ENCODE measurements around the gene PDZD2.

The PDZD2 gene

DNA sequence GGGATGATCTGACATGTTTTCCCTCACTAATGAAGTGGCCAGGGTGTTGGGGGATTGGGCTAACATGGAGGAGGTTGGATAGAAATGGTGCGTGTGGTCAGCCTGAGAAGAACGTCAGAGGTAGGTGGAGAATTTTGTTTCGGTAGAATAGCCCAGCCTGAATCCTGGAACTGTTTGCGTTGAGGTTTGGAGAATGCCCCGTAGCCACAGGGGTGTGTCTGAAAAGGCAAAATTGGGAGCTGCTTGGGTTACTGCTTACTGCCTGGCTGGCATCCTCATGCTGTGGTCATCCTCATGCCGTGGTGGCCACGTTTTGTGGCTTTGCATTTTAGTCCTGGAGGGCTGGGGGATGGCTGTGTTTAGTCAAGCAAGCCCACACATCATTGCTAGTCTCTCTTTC lies 298.3 kb downstream of the PDZD2 start:
- Histone ChIP-seq H3K36me3 (replicated peaks; ENCODE audit: low read depth, low read length) (no peaks in the 10 kb centered on the region), H2AFZ (ENCODE audit: low read depth, low read length) (no peak overlapping the region), H3K27me3 (ENCODE audit: low read depth, low read length) (no peaks in the 10 kb centered on the region), H3K4me2 (ENCODE audit: low read length) (no peak overlapping the region), H3K4me1 (ENCODE audit: low read length) (no peaks in the 10 kb centered on the region), H3K9ac (ENCODE audit: low read length) (no peak overlapping the region), H3K27ac (ENCODE audit: low read length) (no peak overlapping the region), H3K4me3 (ENCODE audit: low read length) (no peak overlapping the region), H3K9me3 (ENCODE audit: insufficient read depth, low read length) (no peaks in the 10 kb centered on the region), H4K20me1 (ENCODE audit: insufficient read depth, low read length) (no peaks in the 10 kb centered on the region), H3K79me2 (ENCODE audit: low read length) (no peaks in the 10 kb centered on the region)
- TF ChIP-seq EZH2phosphoT487 (IDR thresholded peaks at IDR 0.05; ENCODE audit: low read depth) (no peak), CTCF (IDR thresholded peaks at IDR 0.05; ENCODE audit: low read depth, low read length) (no peak)

GRCh38 chr5:31937703-31938102 lies 298.8 kb downstream of the PDZD2 start:
- no peak overlapping the region for H3K27ac ChIP-seq (ENCODE audit: low read length)
- no peaks in the 10 kb centered on the region for H3K36me3 ChIP-seq (replicated peaks; ENCODE audit: low read depth, low read length)
- no peak overlapping the region for H3K9ac ChIP-seq (ENCODE audit: low read length)
- no peak overlapping the region for H2AFZ ChIP-seq (ENCODE audit: low read depth, low read length)
- no peak overlapping the region for H3K4me3 ChIP-seq (ENCODE audit: low read length)
- H3K79me2 ChIP-seq (ENCODE audit: low read length) = no peaks in the 10 kb centered on the region
- H3K4me2 ChIP-seq (ENCODE audit: low read length) = no peak overlapping the region
- no peaks in the 10 kb centered on the region for H3K4me1 ChIP-seq (ENCODE audit: low read length)
- no peak for TF ChIP-seq EZH2phosphoT487 (IDR thresholded peaks at IDR 0.05; ENCODE audit: low read depth)
- TF ChIP-seq CTCF (IDR thresholded peaks at IDR 0.05; ENCODE audit: low read depth, low read length) = no peak
- no peaks in the 10 kb centered on the region for H3K27me3 ChIP-seq (ENCODE audit: low read depth, low read length)
- H3K9me3 ChIP-seq (ENCODE audit: insufficient read depth, low read length) = no peaks in the 10 kb centered on the region
- H4K20me1 ChIP-seq (ENCODE audit: insufficient read depth, low read length) = no peaks in the 10 kb centered on the region

DNA sequence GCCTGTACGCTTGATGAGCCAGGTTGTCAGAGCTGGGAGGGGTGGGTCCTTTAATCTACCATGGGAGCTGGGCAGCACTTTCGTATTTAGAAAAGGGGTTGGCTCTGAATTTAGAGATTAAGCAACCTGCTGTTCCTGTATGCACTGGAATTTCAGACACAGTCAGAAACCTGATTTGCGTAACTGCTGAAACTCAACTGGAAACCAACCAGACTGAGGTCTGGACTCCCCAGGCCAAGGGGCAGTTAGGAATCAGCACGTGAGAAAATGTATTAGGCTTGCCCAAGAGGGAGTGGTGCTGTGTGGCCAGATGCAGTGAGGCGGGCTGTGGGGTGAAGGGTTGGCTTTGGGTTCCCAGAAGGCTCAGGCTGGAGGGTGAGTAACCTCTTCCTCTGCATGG lies 300.2 kb downstream of the PDZD2 start:
- no peaks in the 10 kb centered on the region for H4K20me1 ChIP-seq (ENCODE audit: insufficient read depth, low read length)
- H3K36me3 ChIP-seq (replicated peaks; ENCODE audit: low read depth, low read length) = no peaks in the 10 kb centered on the region
- H3K9me3 ChIP-seq (ENCODE audit: insufficient read depth, low read length) = no peaks in the 10 kb centered on the region
- no peak for TF ChIP-seq EZH2phosphoT487 (IDR thresholded peaks at IDR 0.05; ENCODE audit: low read depth)
- TF ChIP-seq CTCF (IDR thresholded peaks at IDR 0.05; ENCODE audit: low read depth, low read length) = no peak
- H3K9ac ChIP-seq (ENCODE audit: low read length) = no peak overlapping the region
- no peak overlapping the region for H2AFZ ChIP-seq (ENCODE audit: low read depth, low read length)
- no peak overlapping the region for H3K4me2 ChIP-seq (ENCODE audit: low read length)
- no peaks in the 10 kb centered on the region for H3K79me2 ChIP-seq (ENCODE audit: low read length)
- H3K27ac ChIP-seq (ENCODE audit: low read length) = no peak overlapping the region
- H3K27me3 ChIP-seq (ENCODE audit: low read depth, low read length) = no peaks in the 10 kb centered on the region
- no peaks in the 10 kb centered on the region for H3K4me1 ChIP-seq (ENCODE audit: low read length)
- no peak overlapping the region for H3K4me3 ChIP-seq (ENCODE audit: low read length)

DNA sequence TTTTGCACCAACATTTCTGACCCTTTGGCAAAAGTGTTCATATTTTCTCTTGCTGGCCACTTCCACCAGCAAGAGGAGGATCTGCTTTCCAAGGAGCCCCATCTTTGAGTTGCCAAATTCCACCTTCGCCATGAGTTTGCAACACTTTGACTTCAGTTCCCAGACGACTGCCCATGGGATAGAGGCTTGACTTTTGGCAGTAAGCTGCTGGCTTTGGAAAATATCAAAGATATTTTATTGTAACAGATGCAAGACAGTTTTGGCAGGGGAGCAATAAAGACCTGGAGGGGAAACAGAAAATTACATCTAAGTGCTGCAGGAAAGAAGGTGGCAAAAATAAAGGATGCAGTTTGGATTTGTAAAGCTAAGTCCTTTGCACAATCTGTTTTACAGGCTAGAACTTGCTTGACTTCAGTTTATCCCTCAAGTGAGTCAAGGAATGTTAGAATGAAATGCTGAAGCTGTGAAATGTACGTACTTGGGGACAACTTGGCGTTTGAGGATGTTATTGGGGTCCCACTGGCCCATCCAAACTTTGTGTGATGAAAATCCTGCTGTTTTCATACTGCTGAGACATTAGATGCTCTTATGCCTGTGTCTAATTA lies 302.3 kb downstream of the PDZD2 start:
- no peak for TF ChIP-seq CTCF (IDR thresholded peaks at IDR 0.05; ENCODE audit: low read depth, low read length)
- TF ChIP-seq EZH2phosphoT487 (IDR thresholded peaks at IDR 0.05; ENCODE audit: low read depth) = no peak
- H3K27ac ChIP-seq (ENCODE audit: low read length) = no peak overlapping the region
- H3K9ac ChIP-seq (ENCODE audit: low read length) = no peak overlapping the region
- H2AFZ ChIP-seq (ENCODE audit: low read depth, low read length) = no peak overlapping the region
- H3K4me2 ChIP-seq (ENCODE audit: low read length) = no peak overlapping the region
- no peaks in the 10 kb centered on the region for H4K20me1 ChIP-seq (ENCODE audit: insufficient read depth, low read length)
- H3K4me1 ChIP-seq (ENCODE audit: low read length) = no peaks in the 10 kb centered on the region
- no peaks in the 10 kb centered on the region for H3K9me3 ChIP-seq (ENCODE audit: insufficient read depth, low read length)
- H3K4me3 ChIP-seq (ENCODE audit: low read length) = no peak overlapping the region
- H3K27me3 ChIP-seq (ENCODE audit: low read depth, low read length) = no peaks in the 10 kb centered on the region
- H3K36me3 ChIP-seq (replicated peaks; ENCODE audit: low read depth, low read length) = no peaks in the 10 kb centered on the region
- H3K79me2 ChIP-seq (ENCODE audit: low read length) = no peaks in the 10 kb centered on the region

Data from OCI-LY3 (cell line).